Hematopoietic multipotent progenitor cell treated with erythropoietin and hydrocortisone succinate and interleukin-3 and kit ligand, for 8 days (in vitro differentiated cells): ENCODE measurements around the gene NUAK1.

Experiments
- DNase-seq: peaks from one replicate; pipeline ENCODE4 v3.0.0-alpha.2; 2015

The NUAK1 gene

GRCh38 chr12:106128585-106129328 lies 10.0 kb downstream of the NUAK1 start:
- DNase-seq = no peak

DNA sequence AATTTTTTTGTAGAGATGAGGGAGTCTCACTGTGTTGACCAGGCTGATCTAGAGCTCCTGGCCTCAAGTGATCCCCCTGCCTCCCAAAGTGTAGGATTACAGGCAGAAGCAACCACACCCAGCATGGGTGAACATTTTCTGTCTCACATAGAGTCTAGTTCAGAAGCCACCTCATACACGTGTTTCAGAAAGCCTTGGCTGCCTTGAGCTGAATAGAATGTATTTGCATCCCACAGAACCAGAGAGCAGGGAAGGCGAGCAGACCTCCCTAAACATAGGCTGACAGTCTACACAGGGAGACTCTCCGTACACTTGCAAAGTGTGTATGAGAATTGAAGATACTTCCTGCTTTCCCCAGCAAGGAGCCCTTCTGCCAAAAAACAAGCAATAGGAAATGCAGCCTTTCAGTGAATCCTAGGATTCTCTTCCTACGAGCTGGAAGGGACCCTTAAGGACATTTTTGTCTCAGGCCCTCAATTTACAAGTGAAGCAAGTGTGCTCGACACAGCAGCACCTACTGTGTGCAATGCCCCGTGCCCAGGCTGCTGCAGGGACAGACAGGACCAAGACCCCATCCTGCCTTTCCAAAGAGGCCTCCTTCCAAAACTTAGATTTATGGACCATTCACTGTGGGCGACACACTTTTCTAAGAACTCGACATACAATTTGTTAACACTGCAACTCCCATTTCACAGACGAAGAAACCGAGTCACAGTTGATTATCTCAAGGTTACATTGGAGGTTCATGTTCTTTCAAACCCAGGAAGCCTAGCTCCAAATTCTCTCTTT lies 11.2 kb downstream of the NUAK1 start:
- no peak for DNase-seq

DNA sequence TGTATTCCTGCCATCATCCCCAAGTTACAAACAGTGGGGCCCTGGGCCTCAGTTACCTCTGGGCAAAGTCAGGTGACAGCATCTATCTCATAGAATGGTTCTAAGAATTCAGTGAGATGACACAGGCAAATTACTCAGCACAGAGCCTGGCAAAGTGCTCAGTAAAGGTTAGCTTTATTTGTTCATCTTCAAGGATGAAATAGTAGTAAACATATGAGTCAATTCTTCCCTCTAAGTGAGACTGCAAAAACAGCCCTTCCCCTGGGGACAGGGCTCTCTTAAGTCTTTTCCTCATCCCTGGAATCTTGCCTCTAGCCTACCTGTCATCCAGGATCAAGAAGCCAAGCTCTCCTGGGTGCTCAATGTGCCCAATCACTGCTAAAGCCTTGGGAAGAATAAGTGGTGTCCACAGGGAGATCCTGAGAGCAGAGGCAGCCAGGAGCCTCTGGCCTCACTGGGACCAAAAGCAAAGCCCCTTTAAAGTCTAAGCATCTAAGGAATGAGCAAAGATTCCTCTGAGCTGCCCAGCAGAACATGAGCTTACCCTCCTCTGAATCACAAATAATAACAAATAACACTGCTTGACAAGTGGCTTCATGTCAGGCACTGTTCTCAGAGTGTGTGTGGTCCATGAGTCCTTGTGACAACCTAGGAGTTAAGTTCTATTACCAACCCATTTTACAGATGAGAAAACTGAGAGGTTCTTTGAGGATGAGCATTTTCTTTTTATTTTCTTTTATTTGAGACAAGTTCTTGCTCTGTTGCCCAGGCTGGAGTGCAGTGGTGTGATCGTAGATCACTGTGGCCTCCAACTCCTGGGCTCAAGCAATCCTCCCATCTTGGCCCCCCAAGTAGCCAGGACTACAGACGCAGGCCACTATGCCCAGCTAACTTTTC lies 12.1 kb downstream of the NUAK1 start:
- DNase-seq = no peak

DNA sequence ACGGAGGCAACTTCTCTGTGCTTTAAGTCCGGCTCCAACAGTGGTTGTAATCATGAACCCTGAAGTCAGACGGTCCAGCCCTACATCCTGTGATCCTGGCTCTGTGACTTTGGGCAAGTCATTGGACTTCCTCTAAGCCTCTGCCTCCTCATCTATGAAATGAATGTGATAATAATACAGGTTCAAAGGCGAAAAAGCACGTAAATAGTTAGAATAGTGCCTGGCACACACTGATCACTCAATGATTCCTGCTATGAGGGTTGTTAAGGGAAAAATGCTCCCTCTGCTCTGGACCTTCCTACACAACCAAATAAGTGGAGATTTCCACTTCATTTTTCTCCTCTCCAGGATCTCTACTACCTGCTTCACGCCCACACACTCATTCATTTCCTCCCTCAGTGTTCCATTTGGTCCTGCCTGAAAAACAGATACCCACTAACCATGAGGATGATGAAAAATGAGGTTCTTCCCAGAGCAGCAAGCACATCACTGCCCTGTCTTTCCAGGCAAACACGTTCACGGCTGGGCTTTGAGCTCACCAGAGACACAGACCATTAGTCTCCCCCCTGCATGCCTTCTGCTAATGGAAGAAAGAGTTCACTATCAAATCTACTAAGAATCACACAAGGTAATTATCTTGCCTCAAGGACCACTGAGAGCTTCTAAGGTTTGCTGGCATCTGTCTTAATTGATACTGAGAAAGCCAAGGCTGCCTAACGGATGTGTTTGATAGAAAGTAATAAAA lies 13.2 kb downstream of the NUAK1 start:
- DNase-seq = no peak

DNA sequence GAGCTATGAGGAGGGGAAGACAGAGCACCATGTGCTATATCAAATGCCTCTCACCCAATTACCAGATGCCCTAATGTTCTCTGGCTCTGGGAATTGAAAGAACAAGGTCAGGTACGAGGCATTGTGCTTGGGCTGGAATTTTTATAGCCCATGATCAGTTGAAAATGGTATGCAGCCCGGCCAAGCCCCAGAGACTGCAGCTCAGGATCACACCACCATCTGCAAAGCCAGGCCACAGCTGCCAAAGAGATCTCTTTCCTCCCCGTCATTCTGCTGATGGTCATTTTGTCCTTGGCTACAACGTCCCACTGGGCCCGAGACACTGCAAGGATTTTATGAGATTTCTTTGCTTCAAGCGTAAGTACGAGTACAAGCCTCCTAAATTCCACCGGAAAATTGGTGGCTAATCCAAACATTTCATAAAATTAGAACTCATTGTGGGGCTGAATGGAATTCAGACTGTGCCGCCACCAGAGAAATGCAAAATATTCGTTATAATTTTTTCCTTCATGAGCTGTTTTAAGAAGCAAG lies 15.1 kb downstream of the NUAK1 start:
- DNase-seq = no peak

- DNase-seq = no peak
These were observed 15.6 kb downstream of the NUAK1 start for GRCh38 chr12:106123110-106123509.

DNA sequence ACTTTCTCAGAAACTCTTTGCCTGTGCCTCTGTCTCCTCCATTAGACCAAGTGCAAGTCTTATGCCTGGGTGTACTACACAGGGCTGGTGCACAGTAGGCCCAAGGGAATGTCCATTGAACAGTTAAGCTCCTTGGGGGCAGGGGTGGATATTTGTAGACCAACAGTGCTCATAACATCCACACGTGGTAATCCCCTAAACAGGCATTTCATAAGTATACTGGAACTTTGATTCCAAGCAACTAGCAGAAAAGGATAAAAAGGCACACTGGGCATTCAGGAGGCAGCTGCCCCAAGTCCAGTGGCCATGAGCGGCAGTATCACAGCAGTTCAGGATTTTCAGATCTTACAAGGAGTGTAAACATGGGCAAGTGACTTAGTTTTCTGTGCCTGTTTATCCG lies 16.8 kb downstream of the NUAK1 start:
- no peak for DNase-seq

DNA sequence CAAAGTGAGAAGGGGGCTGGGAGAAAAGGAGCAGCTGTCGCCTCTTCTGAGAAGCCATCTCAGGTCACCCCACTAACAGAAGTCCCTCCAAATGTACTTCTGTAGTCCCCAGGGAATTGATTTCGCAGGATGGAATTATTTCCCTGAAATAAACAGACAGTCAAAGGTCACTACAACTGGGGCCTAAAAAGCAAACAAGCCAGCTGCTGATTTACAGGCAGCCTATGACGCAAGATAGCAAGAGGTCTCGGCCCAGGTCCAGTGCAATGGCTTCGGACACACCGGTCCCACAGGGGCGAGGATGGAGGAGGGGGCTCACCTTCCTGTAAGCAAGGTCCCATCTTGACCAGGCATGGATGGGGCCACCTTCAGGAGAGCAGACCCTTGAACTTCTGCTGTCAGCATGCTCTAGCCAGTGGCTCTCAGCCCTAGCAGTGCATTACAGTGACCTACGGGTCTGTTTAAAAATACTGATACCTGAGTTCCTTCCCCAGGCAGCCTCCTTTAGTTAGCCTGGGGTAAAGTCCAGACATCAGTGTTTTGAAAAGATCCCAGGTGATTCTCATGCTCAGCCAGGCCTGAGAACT lies 18.1 kb downstream of the NUAK1 start:
- DNase-seq = no peak

DNA sequence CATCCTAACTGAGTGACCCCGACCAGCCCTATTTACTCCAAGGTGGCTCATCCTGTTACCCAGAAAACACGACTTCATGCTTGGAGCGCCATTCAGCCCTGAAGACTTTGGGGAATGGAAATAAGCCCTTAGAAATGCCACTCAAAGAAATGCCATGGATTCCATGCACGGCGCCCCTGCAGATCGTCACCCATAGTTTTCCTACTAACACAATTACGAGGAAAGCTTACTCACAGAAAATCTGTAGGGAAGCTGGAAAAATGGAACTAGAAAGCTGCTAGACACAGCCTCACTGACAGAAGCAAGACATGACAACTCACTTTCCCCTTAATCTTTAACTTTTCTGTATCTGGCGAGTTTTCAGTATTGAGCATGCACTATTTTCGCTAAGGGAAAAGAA lies 19.5 kb downstream of the NUAK1 start:
- DNase-seq = no peak

DNA sequence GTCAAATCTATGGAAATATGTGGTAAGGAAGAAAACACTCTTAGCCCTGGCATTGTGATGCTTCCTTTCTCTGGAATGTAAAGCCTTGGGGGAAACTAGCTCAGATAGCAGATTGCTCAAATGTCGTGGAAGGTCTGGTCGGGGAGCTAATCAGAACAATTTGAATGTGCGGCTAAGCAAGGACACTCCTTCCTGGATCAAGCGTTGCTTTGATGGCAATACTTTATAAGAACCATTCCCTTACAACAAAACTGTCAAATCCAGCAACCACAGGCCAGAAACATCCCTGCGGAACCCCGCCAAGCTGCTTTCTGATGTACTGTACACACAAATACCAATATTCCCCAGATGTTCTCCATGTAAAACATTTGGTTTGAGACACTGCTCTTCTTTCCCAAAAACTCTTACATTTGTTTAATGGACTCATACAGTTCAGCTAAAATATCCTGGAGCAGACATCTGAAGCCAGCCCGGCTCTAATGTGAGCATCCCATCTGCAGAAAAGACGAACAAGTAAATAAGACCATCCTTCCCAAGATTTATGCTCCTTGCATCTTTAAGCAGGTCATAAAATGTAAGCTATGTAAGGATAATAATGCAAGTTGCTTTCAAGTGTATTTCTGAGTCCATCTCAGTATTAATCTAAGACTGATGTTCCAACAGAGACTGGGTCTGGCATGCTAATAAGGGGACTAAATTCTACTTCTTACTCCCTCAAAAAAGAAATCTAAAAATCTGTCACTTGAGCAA lies 20.2 kb downstream of the NUAK1 start:
- no peak for DNase-seq

DNA sequence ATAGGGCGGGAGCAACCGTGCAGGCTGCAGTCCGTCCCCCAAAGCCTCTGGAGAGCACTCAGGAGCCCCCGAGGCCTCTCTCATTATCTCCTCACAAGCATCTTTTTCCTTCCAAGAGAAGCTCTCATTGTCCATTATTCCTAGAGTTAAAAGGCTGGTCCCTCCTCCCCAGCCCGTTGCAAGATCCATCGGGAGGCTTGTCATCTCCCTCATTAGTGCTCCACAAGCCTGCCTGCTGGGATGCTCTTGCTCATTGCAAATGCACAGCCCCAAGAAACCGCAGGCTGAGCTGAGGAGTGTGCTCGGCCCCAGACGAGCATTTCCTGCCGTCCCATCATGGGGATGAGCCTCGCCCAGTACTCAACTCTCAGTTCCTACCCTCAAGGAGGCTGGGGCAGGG lies 23.3 kb downstream of the NUAK1 start:
- DNase-seq = no peak

DNA sequence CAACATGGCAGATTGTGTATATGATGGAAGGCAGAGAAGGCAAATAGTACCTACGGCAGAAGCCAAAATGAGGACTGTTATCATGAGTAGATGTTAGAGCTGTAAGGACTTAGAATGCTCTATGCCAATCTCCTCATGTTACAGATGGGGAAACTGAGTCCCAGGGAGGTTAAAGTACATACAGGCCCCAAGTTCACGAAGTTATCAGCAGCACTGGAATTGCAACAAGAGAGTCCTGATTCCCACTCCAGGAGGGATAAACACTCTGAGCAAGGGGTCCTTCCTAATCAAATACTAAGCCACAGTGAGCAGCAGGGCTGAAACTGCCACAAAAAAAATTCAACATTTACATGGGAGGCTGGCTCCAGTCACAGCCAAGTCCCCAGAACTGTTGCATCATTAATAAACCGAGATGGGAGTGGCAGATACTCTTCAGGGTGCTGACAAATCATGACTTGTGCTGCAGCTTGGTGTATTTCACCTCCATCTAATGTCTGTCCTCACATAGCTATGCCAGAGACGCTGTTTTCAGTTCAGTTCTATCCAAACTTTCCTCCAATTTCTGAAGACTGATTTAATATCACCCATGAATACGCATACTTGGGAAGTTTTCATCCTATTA lies 24.2 kb downstream of the NUAK1 start:
- no peak for DNase-seq

- DNase-seq = no peak
These were observed 24.8 kb downstream of the NUAK1 start for GRCh38 chr12:106113824-106114446.

DNA sequence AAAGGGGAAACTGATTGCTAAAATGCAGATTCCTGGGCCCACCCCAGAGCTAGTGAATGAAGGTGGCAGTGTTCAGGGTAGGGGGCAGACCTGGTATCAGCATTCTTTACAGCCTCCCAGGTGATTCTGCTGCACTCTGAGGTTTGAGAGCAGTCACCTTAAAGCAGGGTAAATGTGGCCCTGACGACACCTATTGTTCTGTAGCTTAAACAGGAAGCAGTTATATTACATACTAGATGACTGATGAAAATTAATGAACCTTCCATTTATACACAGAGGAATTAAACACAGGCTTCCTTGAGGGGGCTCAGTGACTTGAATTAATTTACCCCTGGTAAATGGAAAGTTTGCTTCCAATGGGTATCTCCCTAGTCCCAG lies 25.3 kb downstream of the NUAK1 start:
- no peak for DNase-seq

DNA sequence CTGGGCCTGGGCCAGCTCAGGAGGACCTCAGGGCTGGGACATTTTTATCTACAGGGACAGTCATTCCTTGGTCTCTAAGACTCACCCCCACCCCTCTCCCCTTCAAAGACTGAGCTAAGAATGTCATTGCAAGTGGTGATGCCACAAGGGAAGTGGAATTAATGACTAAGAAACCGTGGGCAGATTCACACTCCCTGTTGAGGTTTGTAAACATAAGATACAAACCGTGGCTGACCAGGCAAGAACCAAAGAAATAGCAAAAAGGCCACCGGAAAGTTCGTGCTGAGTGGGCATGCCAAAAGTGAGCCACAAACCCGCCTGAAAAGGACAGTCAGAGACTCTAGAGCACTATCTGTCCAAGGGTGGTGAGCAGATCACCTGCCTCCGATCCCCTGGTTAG lies 25.7 kb downstream of the NUAK1 start:
- no peak for DNase-seq

- DNase-seq = no peak
These were observed 26.5 kb downstream of the NUAK1 start for GRCh38 chr12:106112145-106112821.

DNA sequence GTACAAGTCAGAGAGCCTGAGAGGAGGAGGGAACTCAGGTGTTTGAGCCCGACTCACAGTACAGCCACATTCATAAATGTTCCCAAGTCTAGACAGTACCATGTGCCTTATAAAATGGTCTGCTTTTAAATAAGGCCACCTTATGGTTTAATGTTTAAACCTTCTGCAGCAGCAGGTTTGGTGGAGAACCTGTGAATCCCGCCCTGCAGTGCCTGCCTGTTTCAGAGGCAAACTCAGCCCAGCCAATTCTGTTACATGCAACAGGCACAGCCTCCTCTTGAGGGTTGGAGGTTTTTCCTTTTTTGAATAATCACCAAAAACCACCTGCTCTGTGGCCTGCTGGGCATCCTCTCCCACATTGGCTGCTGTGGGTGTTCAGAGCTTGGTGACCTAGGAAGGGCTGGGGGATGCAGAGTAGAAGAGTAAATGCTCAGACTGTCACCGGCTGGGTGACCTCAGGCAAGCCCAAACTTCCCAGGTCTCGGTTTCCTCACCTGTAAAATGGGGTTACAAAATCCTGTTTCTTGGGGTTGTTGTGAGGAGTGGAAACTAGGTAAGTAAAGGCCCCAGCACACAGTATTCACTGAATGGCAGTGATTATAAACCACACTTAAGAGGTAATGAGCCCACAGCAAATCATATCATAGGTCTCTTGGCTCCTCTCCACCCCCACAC lies 28.0 kb downstream of the NUAK1 start:
- DNase-seq = no peak

GRCh38 chr12:106109168-106109910 lies 29.4 kb downstream of the NUAK1 start:
- DNase-seq = no peak
